Glomerular visceral epithelial cell (primary cell): Measurements from ENCODE around the gene TRABD2B.

Experiments
- DNase-seq: peaks from one replicate; pipeline ENCODE4 v3.0.0-alpha.2; 2016; ENCODE audit errors: extremely low spot score

TRABD2B gene

GRCh38 chr1:47827109-47827508 lies 170.1 kb downstream of the TRABD2B start:
- peak; percentile 28 for DNase-seq

- DNase-seq: no peak
These were observed 172.5 kb downstream of the TRABD2B start for GRCh38 chr1:47824716-47825115.

- no peak for DNase-seq
These were observed 172.9 kb downstream of the TRABD2B start for GRCh38 chr1:47824297-47824696.

- no peak for DNase-seq
These were observed 174.0 kb downstream of the TRABD2B start for GRCh38 chr1:47823040-47823808.

GRCh38 chr1:47821760-47822159 lies 175.4 kb downstream of the TRABD2B start:
- DNase-seq: no peak

GRCh38 chr1:47819574-47819888 lies 177.7 kb downstream of the TRABD2B start:
- no peak for DNase-seq

- no peak for DNase-seq
These were observed 178.3 kb downstream of the TRABD2B start for GRCh38 chr1:47818682-47819573.

GRCh38 chr1:47817861-47818260 lies 179.3 kb downstream of the TRABD2B start:
- DNase-seq: no peak

GRCh38 chr1:47816325-47817071 lies 180.7 kb downstream of the TRABD2B start:
- DNase-seq: no peak

GRCh38 chr1:47814612-47815395 lies 182.4 kb downstream of the TRABD2B start:
- DNase-seq: no peak

- no peak for DNase-seq
These were observed 183.2 kb downstream of the TRABD2B start for GRCh38 chr1:47813970-47814369.

GRCh38 chr1:47812904-47813514 lies 184.2 kb downstream of the TRABD2B start:
- DNase-seq: no peak

GRCh38 chr1:47810964-47811682 lies 186.1 kb downstream of the TRABD2B start:
- no peak for DNase-seq

GRCh38 chr1:47809301-47810084 lies 187.7 kb downstream of the TRABD2B start:
- DNase-seq: no peak

GRCh38 chr1:47808612-47809011 lies 188.6 kb downstream of the TRABD2B start:
- no peak for DNase-seq

- no peak for DNase-seq
These were observed 191.2 kb downstream of the TRABD2B start for GRCh38 chr1:47805921-47806361.

- DNase-seq: no peak
These were observed 192.2 kb downstream of the TRABD2B start for GRCh38 chr1:47805018-47805417.

- no peak for DNase-seq
These were observed 193.2 kb downstream of the TRABD2B start for GRCh38 chr1:47803815-47804501.

- peak; percentile 6 for DNase-seq
These were observed 199.6 kb downstream of the TRABD2B start for GRCh38 chr1:47797575-47797974.
